ENCODE data around the gene CAMKV. TPM values are rescaled to one million over a fixed set of nuclear protein-coding genes. Genes with fewer than 3 reads are reported as not detected.
"Not testable (repeated sequence)": the region's sequence is repeated elsewhere in the genome, so short reads cannot be mapped to it uniquely, and the experiment has no call there.

Gene CAMKV
- total RNA-seq, 1 experiment from 2014 or later = not detected

GRCh38 chr3:49855662-49856061 is 14.0 kb downstream of the CAMKV start:
- DNase-seq (ENCODE audit: low read depth in 1 of 2, low spot score in 2 of 2) = no peak
- Histone ChIP-seq H3K27me3 (replicated peaks) (no peaks in the 10 kb centered on the region), H3K4me3 (peak overlapping the region; percentile 66), H3K36me3 (peaks cover 4% of the 10 kb centered on the region; the same call in 1 of the 2 replicates), H3K4me1 (replicated peaks) (peaks cover 9% of the 10 kb centered on the region), H3K27ac (no peak overlapping the region), H3K9me3 (replicated peaks) (no peaks in the 10 kb centered on the region)

DNA sequence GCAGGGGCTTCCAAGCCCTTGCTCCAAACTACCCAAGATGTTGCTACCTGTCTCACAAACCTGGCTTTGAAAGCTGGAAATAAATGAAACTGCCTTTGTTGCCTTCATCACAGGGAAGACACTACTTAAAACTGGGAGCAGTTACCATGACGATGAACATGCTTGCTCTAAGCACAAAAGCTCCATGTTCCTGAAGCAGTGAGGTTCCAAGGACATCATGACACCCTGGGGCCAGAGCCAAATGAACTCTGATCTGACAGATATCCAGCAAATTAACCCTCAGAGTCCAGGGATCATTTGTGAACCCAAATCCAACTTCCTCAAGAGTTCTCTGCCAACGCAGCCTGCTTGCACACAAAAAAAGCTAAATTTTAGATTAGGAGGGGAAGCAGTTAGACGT is 24.0 kb downstream of the CAMKV start:
- no peak for DNase-seq (ENCODE audit: low read depth in 1 of 2, low spot score in 2 of 2)
- no peaks in the 10 kb centered on the region for H3K27me3 ChIP-seq (replicated peaks)
- no peak overlapping the region for H3K4me3 ChIP-seq
- no peaks in the 10 kb centered on the region for H3K4me1 ChIP-seq (replicated peaks)
- peaks cover 31% of the 10 kb centered on the region for H3K36me3 ChIP-seq
- no peaks in the 10 kb centered on the region for H3K9me3 ChIP-seq (replicated peaks)
- no peak overlapping the region for H3K27ac ChIP-seq

DNA sequence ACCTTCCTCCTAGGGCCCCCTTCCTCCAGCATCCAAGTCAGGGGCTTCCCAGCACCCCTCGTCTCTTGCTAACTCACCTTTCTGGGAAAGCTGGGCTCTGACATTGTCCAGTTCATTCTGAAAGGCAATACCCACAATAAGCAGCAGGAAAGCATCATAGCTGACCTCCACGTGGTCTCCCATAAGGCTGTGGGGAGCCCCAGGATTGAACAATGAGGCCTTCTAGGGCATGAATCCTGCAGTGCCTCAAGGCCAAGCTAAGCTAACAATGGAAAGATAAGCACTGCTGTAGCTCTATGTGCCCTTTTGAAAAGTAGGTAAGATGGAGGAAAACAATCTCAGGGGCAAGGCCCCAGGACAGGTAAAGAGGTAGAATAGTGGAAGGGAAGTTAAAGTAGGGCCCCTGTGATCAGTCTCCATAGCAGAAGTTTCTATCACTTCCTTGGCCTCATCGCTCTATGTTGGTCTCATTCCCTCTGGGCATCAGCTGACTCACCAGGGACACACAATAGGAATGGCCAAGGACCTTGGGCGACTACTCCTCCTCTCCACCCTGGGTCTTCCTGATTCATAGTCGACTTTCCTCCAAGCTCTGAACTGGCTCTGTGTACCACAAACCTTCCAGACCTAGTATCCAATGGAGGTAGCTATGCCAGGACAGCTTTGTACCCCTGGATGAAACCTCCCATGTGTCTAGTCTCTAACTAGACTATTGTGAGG is 25.1 kb downstream of the CAMKV start:
- H3K9me3 ChIP-seq (replicated peaks) = no peaks in the 10 kb centered on the region
- H3K36me3 ChIP-seq = peaks cover 32% of the 10 kb centered on the region
- H3K27me3 ChIP-seq (replicated peaks) = no peaks in the 10 kb centered on the region
- no peaks in the 10 kb centered on the region for H3K4me1 ChIP-seq (replicated peaks)
- DNase-seq (ENCODE audit: low read depth in 1 of 2, low spot score in 2 of 2) = no peak
- no peak overlapping the region for H3K4me3 ChIP-seq
- H3K27ac ChIP-seq = no peak overlapping the region

- Histone ChIP-seq H3K27ac (no peak overlapping the region), H3K4me3 (no peak overlapping the region), H3K36me3 (peaks cover 47% of the 10 kb centered on the region), H3K27me3 (replicated peaks) (no peaks in the 10 kb centered on the region), H3K4me1 (replicated peaks) (no peaks in the 10 kb centered on the region), H3K9me3 (replicated peaks) (no peaks in the 10 kb centered on the region)
- DNase-seq (ENCODE audit: low read depth in 1 of 2, low spot score in 2 of 2) = no peak
Measured at GRCh38 chr3:49842843-49843517, 26.7 kb downstream of the CAMKV start.

DNA sequence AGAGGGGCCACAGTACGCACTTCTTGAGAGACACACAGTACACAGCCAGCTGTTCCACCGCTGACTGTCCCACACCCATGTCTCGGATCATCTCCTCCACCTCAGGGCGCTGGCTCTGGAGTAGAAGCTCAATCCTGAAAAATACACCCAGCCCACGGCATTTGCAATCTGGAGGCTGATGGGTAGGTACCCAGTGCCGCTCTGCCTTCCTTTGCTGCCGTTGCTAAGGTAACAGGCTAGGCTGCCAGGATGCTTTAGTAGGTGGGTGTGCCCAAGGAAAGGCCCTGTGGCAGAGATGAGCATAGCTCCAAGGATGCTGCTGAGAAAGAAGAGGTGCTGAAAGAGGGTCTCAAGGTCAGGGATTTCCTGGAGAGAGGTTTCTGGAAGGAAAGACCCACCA is 27.9 kb downstream of the CAMKV start:
- H3K27ac ChIP-seq = no peak overlapping the region
- no peak for DNase-seq (ENCODE audit: low read depth in 1 of 2, low spot score in 2 of 2)
- H3K4me3 ChIP-seq = no peak overlapping the region
- no peaks in the 10 kb centered on the region for H3K27me3 ChIP-seq (replicated peaks)
- no peaks in the 10 kb centered on the region for H3K4me1 ChIP-seq (replicated peaks)
- H3K36me3 ChIP-seq = peaks cover 46% of the 10 kb centered on the region
- no peaks in the 10 kb centered on the region for H3K9me3 ChIP-seq (replicated peaks)

GRCh38 chr3:49841126-49841696 is 28.5 kb downstream of the CAMKV start:
- Histone ChIP-seq H3K4me3 (no peak overlapping the region), H3K4me1 (replicated peaks) (no peaks in the 10 kb centered on the region), H3K9me3 (replicated peaks) (no peaks in the 10 kb centered on the region), H3K27me3 (replicated peaks) (no peaks in the 10 kb centered on the region), H3K36me3 (peaks cover 44% of the 10 kb centered on the region), H3K27ac (no peak overlapping the region)
- DNase-seq (ENCODE audit: low read depth in 1 of 2, low spot score in 2 of 2) = peak in 1 of 2 experiments; percentile 7

GRCh38 chr3:49840388-49840787 is 29.3 kb downstream of the CAMKV start:
- H3K36me3 ChIP-seq = peaks cover 43% of the 10 kb centered on the region
- no peaks in the 10 kb centered on the region for H3K27me3 ChIP-seq (replicated peaks)
- no peak overlapping the region for H3K27ac ChIP-seq
- H3K4me1 ChIP-seq (replicated peaks) = no peaks in the 10 kb centered on the region
- no peak overlapping the region for H3K4me3 ChIP-seq
- DNase-seq (ENCODE audit: low read depth in 1 of 2, low spot score in 2 of 2) = no peak
- no peaks in the 10 kb centered on the region for H3K9me3 ChIP-seq (replicated peaks)

DNA sequence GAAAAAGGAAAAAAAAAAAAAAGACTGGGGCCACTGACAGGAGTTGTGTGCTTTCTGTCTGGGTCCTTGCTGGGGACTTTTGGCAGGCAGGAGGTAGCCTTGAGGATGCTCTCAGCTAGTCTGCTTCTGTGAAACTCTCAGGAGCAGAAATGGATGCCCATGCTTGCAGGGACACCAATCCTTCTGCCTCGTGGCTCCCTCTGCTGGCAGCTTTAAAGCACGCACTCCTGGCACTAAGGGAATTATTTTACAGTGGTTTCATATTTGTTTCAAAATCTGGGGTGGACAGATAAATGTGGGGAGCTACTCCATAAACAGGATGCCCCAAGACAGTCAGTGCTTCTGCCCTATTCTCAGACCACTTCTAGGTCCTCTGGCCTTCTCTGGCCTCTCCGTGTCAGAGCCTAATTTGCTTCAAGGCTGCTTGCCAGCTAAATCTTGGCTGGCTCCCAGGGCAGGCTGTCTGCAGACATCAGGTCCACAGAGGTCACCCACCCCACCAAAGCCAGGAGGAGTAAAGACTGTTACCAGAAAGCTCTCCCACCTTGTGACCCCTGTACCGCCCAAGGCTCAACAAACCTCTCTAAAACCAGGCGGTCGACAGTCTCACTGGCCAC is 30.4 kb downstream of the CAMKV start:
- Histone ChIP-seq H3K36me3 (peaks cover 42% of the 10 kb centered on the region), H3K4me1 (replicated peaks) (no peaks in the 10 kb centered on the region), H3K27me3 (replicated peaks) (no peaks in the 10 kb centered on the region), H3K27ac (no peak overlapping the region), H3K9me3 (replicated peaks) (no peaks in the 10 kb centered on the region), H3K4me3 (no peak overlapping the region)
- peak; percentile 41 to 60 for DNase-seq (ENCODE audit: low read depth in 1 of 2, low spot score in 2 of 2)

DNA sequence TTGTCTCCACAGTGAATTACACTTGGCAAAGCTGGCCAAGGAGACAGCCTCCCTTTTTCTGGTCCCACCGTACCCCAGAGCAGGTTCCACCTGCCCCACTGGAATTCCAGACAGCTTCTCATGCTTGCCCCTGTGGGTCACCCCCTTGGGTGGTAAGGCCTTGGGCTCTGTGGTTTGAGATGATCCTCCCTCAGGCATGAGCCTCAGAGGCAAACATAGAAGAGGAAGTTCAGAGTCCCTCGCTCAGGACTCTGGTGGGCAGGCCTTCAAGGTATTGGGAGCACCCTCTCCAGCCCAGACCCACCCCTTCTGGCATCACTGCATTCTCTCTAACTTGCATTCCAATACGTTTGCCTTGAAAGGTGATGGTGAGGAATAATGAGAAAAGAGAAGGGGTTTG is 38.4 kb downstream of the CAMKV start:
- H3K36me3 ChIP-seq = peaks cover 33% of the 10 kb centered on the region
- H3K4me1 ChIP-seq (replicated peaks) = no peaks in the 10 kb centered on the region
- H3K27me3 ChIP-seq (replicated peaks) = no peaks in the 10 kb centered on the region
- H3K4me3 ChIP-seq = no peak overlapping the region
- H3K27ac ChIP-seq = no peak overlapping the region
- no peak for DNase-seq (ENCODE audit: low read depth in 1 of 2, low spot score in 2 of 2)
- H3K9me3 ChIP-seq (replicated peaks) = no peaks in the 10 kb centered on the region

DNA sequence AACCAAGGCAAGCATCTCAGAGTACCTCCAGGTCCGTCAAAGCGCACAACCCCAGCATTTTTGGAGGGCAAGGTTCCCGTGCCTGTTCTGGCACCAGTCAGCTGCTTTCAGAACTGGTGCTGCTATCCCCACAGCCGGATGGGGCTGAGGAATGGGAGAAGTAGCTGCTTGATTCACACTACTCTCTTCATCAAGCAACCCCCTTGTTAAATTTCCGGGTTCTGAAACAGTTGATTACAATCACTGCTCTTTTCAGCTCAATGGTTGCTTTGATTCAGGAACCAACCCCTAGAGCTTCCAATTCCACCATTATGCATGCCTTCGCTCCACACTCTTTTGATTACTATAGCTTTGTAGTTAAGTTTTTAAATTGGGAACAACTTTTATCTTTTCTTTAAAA is 43.7 kb downstream of the CAMKV start:
- no peak overlapping the region for H3K27ac ChIP-seq
- no peaks in the 10 kb centered on the region for H3K27me3 ChIP-seq (replicated peaks)
- DNase-seq (ENCODE audit: low read depth in 1 of 2, low spot score in 2 of 2) = no peak
- H3K9me3 ChIP-seq (replicated peaks) = no peaks in the 10 kb centered on the region
- H3K36me3 ChIP-seq = peaks cover 11% of the 10 kb centered on the region
- no peaks in the 10 kb centered on the region for H3K4me1 ChIP-seq (replicated peaks)
- H3K4me3 ChIP-seq = no peak overlapping the region

DNA sequence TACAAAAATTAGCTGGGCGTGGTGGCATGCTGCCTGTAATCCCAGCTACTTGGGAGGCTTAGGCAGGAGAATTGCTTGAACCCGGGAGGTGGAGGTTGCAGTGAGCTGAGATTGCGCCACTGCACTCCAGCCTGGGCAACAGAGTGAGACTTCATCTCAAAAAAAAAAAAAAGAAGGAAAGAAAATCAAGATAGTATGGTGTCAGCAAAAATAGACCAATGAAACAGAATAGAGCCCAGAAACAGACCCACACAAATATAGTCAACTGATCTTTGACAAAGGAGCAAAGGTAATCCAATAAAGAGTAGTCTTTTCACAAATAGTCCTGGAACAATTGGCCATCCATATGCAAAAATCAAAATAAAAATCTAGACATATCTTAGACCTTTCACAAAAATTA is 46.6 kb downstream of the CAMKV start:
- H3K36me3 ChIP-seq; H3K27ac ChIP-seq; DNase-seq (ENCODE audit: low read depth in 1 of 2, low spot score in 2 of 2): not testable (repeated sequence)

GRCh38 chr3:49813497-49814174 is 56.1 kb downstream of the CAMKV start, which contains the start of gene UBA7:
TSS of gene UBA7 (minus strand) at chr3:49813953. CDS start at chr3:49813787, 166 bp downstream.
- peaks cover 9% of the 10 kb centered on the region for H3K4me1 ChIP-seq (replicated peaks)
- no peaks in the 10 kb centered on the region for H3K36me3 ChIP-seq
- no peaks in the 10 kb centered on the region for H3K9me3 ChIP-seq (replicated peaks)
- DNase-seq (ENCODE audit: low read depth in 1 of 2, low spot score in 2 of 2) = peak in 1 of 2 experiments; percentile 56
- H3K27ac ChIP-seq = peak within 1 kb of the TSS; percentile 34
- peak within 1 kb of the TSS; percentile 31 for H3K4me3 ChIP-seq
- no peaks in the 10 kb centered on the region for H3K27me3 ChIP-seq (replicated peaks)

More for the DNA sequence above, 46.6 kb downstream of the CAMKV start:
- H3K4me1 ChIP-seq (replicated peaks); H3K9me3 ChIP-seq (replicated peaks); H3K27me3 ChIP-seq (replicated peaks); H3K4me3 ChIP-seq: not testable (repeated sequence)

DNA sequence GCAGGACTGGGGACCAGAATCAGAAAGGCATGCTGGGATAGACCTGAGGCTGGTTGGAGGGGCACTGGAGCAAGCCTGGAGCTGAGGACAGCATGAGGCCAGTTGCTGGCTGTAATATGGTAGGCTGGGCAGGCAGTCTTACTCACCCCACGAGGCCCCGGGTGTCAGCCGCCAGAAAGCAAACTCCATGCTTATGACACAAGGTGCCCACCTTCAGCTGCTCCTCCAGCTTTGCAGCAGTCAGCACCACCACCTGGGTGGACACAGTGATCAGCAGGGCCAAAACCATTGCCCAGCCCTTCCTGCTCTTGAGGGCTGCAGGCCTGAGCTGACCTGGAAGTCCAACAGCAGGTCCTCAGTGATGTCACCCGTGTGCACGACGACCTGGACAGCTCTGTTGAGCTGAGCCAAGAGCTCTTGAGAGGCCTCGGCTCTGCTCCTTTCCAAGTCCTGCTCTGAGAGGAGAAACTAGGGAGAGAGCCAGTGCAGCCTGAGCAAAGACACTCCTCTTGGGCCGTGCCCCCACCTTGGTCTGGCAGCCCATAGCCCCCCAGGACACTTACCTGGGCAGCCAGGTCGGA is 56.7 kb downstream of the CAMKV start:
- H3K9me3 ChIP-seq (replicated peaks) = no peaks in the 10 kb centered on the region
- H3K4me1 ChIP-seq (replicated peaks) = peaks cover 9% of the 10 kb centered on the region
- no peak for DNase-seq (ENCODE audit: low read depth in 1 of 2, low spot score in 2 of 2)
- H3K27ac ChIP-seq = no peak overlapping the region
- H3K36me3 ChIP-seq = no peaks in the 10 kb centered on the region
- no peaks in the 10 kb centered on the region for H3K27me3 ChIP-seq (replicated peaks)
- peak overlapping the region; percentile 31 for H3K4me3 ChIP-seq
